ENCODE data around the gene DYNLT1.

GRCh38 chr6:158638324-158638854 is 6.2 kb downstream of the DYNLT1 start:
- TF ChIP-seq, protein P1, sequence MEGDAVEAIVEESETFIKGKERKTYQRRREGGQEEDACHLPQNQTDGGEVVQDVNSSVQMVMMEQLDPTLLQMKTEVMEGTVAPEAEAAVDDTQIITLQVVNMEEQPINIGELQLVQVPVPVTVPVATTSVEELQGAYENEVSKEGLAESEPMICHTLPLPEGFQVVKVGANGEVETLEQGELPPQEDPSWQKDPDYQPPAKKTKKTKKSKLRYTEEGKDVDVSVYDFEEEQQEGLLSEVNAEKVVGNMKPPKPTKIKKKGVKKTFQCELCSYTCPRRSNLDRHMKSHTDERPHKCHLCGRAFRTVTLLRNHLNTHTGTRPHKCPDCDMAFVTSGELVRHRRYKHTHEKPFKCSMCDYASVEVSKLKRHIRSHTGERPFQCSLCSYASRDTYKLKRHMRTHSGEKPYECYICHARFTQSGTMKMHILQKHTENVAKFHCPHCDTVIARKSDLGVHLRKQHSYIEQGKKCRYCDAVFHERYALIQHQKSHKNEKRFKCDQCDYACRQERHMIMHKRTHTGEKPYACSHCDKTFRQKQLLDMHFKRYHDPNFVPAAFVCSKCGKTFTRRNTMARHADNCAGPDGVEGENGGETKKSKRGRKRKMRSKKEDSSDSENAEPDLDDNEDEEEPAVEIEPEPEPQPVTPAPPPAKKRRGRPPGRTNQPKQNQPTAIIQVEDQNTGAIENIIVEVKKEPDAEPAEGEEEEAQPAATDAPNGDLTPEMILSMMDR (IDR thresholded peaks at IDR 0.05): no peak
- TF ChIP-seq POLR2A (IDR thresholded peaks at IDR 0.05): no peak

Data from testis (tissue), 2 donors.